NCI-H2171 (cell line): ENCODE data around the gene CARD19.
"Not testable (repeated sequence)": the region's sequence is repeated elsewhere in the genome, so short reads cannot be mapped to it uniquely, and the experiment has no call there.

Source experiments
- DNase-seq: peaks from one replicate; lab custom pipeline; 2025; lab: John Stamatoyannopoulos, UW

The CARD19 gene

GRCh38 chr9:93107151-93107824 is 11.3 kb downstream of the CARD19 start:
- no peak for DNase-seq

DNA sequence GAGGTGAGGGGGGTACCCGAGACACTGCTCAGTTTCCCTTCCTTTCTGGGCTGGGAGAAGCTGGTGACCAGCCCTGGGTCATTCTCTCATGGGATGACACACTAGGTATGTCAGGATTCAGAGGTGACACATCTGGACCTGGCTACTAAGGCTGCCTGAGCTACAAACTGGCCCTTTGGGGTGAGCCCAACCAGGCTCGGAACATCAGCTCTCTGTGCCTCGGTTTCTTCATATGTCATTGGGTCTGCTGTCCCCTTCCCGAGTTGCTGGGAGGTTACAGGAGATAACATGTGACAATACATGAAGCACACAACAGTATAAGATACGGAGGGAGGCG is 11.8 kb downstream of the CARD19 start:
- DNase-seq: no peak

DNA sequence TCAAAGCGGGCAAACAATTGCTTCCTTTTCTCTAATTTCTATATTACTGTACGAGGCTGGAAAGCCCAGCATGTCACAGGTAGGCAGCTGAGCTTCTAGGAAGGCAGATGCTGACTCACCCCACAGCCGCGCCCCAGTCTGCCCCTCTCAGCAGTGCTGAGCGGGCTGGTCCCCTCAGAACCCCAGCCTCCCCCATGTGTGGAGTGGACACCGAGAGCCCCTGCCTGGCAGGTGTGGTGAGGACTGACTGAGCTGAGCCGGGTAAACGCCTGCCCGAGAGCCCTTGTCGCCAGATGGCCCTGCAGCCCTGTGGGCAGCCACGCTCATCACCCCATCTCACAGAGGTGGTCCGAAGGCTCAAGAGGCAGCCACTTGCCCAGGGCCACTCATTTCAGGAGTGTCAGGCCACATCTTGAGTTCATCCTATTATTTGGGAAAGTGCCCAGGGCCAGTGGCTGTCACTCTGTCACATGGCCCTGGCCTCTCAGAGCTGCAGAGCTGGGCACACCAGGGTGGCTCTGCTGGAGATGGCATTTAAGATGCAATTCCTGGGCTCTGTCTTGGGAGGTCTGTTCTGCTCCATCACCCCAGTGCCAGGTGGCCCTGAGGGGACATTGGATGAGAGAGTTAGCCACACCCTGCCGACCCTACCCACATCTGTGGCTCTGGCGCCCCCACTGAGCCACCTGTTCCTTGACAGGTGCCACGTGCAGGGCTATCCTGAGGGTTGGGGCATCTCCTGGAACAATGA is 12.4 kb downstream of the CARD19 start:
- DNase-seq: no peak

DNA sequence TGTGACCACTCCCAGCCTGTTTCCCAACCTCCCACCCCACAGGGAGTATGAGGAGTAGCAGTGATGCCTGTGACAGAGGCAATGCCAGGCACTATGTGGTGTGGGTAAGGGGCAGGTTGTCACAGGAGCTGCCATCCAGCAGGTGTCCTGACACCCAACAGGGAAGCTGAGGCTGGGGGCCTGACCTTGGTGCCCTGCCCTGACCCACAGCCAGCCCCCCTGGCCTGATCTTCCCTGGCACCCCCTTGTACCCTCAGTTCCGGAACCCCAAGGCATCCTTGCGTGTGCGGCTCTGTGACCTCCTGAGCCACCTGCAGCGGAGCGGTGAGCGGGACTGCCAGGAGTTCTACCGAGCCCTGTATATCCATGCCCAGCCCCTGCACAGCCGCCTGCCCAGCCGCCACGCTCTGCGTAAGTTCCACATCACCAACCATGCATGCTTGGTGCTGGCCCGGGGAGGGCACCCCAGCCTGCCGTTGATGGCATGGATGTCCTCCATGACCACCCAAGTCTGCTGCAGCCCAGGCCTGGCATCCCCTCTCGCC is 14.4 kb downstream of the CARD19 start:
- no peak for DNase-seq

- DNase-seq: no peak
Observed at GRCh38 chr9:93111001-93111370, 15.0 kb downstream of the CARD19 start.

- no peak for DNase-seq
Observed at GRCh38 chr9:93111371-93112115, 15.5 kb downstream of the CARD19 start.

GRCh38 chr9:93112116-93112863 is 16.3 kb downstream of the CARD19 start:
- DNase-seq: no peak

DNA sequence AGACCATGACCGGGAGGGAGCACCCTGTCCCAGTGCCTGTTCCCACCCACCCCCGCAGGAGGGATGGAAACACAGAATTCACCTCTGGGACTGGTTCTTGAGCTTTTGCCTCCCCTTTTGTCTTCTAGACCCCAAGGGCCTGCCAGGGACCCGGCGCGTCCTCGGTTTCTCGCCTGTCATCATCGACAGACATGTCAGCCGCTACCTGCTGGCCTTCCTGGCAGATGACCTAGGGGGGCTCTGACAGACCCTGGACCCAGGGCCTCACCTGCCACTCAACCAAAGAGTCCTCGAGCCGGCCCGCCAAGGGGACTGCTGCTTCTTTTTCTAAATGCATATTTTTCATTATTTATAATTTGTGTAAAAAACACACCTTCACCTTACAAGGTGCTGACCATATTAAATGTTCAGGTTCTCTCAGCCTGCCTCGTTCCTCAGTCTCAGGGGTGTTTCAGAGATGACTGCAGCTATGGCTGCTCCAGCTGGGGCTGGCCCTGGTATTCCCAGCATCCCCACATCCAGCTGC is 16.9 kb downstream of the CARD19 start:
- no peak for DNase-seq

DNA sequence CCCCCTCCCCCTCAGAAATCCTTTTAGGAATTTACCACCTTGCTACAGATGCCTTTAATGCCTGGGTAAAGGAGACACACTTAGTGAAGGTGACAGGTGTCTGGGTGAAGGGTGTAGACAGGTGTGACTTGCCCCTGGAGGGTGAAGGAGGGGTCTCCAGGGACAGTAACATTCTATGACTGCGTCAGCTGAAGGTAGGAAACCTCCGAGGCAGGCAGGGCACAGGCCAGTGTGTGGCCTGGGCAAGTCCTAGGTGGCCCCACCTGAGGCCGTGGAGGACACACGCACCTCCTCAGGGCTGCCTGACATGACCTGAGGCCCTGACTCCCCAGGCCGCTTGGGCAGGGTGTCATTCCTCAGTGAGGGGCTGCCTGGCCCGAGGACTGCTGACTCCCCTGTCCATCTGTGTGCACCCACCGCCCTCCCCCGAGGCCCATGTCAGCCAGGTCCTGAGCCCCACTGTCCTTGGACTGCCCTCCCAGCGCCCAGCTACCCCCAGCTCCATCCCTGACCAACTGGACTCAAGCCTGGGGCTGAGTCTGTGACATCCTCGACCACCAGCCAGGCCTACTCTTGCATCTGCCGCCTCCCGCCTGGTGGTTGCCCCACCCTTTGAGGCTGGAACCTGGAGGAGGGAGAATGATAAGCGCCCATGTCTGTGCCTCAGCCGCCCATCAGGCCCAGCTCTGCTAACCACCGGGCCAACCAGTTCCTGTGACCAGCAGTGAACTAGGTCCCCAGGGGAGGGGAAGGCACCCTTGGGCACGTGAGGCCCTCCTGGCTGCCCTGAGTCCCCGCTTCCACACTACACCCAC is 18.4 kb downstream of the CARD19 start:
- peak; percentile 75 for DNase-seq

DNA sequence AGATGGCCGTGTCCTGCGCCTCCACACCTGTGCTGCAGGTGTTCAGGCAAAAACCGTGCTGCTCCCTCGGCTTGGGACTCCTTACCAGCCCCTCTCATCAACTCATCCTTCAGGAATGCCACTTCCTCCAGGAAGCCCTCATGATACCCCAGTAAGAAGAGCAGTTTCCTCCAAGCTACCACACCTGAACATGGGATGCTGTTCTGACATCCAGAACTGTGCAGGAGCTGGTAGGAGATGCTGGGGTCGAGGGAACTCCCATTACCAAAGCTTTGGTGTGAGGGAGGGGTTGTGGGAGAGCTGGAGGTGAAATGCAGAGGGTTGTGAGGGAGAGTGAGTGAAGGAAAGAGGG is 18.9 kb downstream of the CARD19 start:
- DNase-seq: no peak

GRCh38 chr9:93115486-93116071 is 19.6 kb downstream of the CARD19 start:
- no peak for DNase-seq

GRCh38 chr9:93116072-93116961 is 20.3 kb downstream of the CARD19 start:
- no peak for DNase-seq

DNA sequence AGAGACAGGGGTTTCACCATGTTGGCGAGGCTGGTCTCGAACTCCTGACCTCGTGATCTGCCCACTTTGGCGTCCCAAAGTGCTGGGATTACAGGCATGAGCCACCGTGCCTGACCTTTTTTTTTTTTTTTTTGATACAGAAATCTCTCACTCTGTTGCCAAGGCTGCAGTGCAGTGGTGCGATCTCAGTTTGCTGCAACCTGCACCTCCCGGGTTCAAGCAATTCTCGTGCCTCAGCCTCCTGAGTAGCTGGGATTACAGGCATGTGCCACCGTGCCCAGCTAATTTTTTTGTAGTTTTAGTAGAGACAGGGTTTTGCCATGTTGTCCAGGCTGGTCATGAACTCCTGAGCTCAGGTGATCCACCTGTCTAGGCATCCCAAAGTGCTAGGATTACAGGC is 21.5 kb downstream of the CARD19 start:
- not testable (repeated sequence) for DNase-seq

- DNase-seq: no peak
Observed at GRCh38 chr9:93117924-93118862, 22.2 kb downstream of the CARD19 start.

- DNase-seq: no peak
Observed at GRCh38 chr9:93118863-93119702, 23.1 kb downstream of the CARD19 start.

DNA sequence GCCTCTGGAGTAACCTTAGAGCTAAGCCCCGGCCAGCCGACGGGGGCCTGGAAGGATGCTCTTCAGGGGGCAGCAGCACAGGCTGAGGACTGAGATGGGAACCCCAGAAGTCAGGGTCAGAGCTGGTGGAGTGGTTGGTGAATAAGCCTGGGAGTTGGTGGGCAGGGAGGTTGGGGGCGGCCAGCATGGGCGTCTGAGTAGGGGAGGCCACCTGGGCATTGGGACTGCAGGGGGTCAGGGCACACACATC is 23.6 kb downstream of the CARD19 start:
- no peak for DNase-seq

DNA sequence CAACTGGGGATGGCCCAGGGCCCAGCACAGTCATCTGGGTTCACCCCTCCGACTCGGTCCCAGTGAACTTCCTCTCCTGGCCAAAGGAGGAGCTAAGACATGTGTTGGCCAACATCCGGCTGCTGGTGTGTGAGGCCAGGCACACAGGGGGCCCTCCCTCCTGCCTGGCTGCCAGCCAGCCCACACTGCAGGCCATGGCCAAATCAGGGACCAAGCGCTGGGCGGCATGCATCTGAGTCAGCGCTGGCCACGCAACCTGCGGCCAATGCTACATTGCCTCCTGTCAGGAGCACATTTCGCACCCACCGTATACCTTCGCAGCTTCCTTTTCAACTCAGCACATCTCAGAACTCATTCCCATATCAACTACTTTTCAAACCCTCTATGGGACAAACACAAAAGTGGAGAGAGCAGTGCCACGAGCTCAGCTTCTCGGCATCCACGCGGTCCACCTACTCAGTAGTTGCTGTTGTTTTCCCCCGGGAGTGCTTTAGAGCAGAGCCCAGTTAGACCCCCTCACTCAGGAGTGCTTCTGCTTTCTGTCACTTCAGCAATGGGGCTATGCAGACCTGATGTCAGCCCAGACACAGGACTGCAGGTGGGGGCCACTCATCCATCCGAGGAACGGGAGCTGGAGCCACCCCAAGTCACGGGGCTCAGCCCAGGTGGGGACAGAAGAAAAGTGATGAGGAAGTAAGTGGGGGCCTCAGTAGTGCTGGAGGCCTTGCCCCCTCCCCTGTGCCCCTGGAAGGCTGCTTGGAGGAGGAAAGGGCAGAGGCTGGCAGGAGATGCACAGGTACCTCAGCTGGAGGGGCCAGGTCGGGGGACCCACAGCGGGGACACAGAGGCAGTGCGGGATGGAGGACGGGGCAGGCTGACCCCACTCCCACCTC is 24.2 kb downstream of the CARD19 start:
- DNase-seq: no peak
